ENCODE data around the gene SORBS1. TPM values are rescaled to one million over a fixed set of nuclear protein-coding genes. Genes with fewer than 3 reads are reported as not detected.

Gene SORBS1
- total and polyA plus RNA-seq, 2 of the 13 experiments (the other 11 are each of a cell fraction or from before 2014, with no cell fraction given) = 16.8 to 39.8 TPM

GRCh38 chr10:95475827-95476468 lies 85.2 kb downstream of the SORBS1 start (continued):
- TF ChIP-seq NCOR1 (IDR thresholded peaks at IDR 0.05; ENCODE audit: borderline replicate concordance, low read length) (peak; percentile 87), KLF15 (CRISPR knock-in tag; IDR thresholded peaks at IDR 0.05; ENCODE audit: borderline replicate concordance) (no peak), ZNF3 (CRISPR knock-in tag; IDR thresholded peaks at IDR 0.05) (no peak), FOXK1 (CRISPR knock-in tag; IDR thresholded peaks at IDR 0.05; ENCODE audit: borderline replicate concordance, low read depth) (peak; percentile 39; the same call in 1 of the 2 replicates), HIC2 (CRISPR knock-in tag; IDR thresholded peaks at IDR 0.05; ENCODE audit: low read depth) (peak; percentile 91), BRD4 (CRISPR knock-in tag; IDR thresholded peaks at IDR 0.05) (peak; percentile 81), RCOR2 (CRISPR knock-in tag; IDR thresholded peaks at IDR 0.05) (peak; percentile 92), CBFB (CRISPR knock-in tag; IDR thresholded peaks at IDR 0.05) (peak; percentile 98), TBX3 (IDR thresholded peaks at IDR 0.05; ENCODE audit: borderline replicate concordance) (peak; percentile 71; the same call in 1 of the 2 replicates), ZNF546 (CRISPR knock-in tag; conservative IDR thresholded peaks at IDR 0.05) (no peak), FOXP4 (CRISPR knock-in tag; IDR thresholded peaks at IDR 0.05) (peak; percentile 90), ZNF256 (CRISPR knock-in tag; conservative IDR thresholded peaks at IDR 0.05) (no peak), ZSCAN30 (CRISPR knock-in tag; IDR thresholded peaks at IDR 0.05) (peak; percentile 56; the same call in 1 of the 2 replicates), ZNF383 (CRISPR knock-in tag; IDR thresholded peaks at IDR 0.05; ENCODE audit: borderline replicate concordance) (no peak), REPIN1 (CRISPR knock-in tag; IDR thresholded peaks at IDR 0.05; ENCODE audit: borderline replicate concordance, low read depth) (no peak), RERE (CRISPR knock-in tag; IDR thresholded peaks at IDR 0.05; ENCODE audit: low read depth) (peak; percentile 83; the same call in 1 of the 2 replicates), PAF1 (CRISPR knock-in tag; IDR thresholded peaks at IDR 0.05) (no peak)
- TF ChIP-seq, protein P1, sequence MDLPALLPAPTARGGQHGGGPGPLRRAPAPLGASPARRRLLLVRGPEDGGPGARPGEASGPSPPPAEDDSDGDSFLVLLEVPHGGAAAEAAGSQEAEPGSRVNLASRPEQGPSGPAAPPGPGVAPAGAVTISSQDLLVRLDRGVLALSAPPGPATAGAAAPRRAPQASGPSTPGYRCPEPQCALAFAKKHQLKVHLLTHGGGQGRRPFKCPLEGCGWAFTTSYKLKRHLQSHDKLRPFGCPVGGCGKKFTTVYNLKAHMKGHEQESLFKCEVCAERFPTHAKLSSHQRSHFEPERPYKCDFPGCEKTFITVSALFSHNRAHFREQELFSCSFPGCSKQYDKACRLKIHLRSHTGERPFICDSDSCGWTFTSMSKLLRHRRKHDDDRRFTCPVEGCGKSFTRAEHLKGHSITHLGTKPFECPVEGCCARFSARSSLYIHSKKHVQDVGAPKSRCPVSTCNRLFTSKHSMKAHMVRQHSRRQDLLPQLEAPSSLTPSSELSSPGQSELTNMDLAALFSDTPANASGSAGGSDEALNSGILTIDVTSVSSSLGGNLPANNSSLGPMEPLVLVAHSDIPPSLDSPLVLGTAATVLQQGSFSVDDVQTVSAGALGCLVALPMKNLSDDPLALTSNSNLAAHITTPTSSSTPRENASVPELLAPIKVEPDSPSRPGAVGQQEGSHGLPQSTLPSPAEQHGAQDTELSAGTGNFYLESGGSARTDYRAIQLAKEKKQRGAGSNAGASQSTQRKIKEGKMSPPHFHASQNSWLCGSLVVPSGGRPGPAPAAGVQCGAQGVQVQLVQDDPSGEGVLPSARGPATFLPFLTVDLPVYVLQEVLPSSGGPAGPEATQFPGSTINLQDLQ (CRISPR knock-in tag; IDR thresholded peaks at IDR 0.05) = no peak
